Vagina (tissue), 2 donors: ENCODE results near the gene TTC7B.

ENCODE experiments used
- POLR2A ChIP-seq, 2 donors: fragments of 450-650 bp; IDR thresholded peaks; one replicate each; pipeline ENCODE4 v1.6.1; 2017; ENCODE audit warnings: antibody characterized with exemption in 2 of 2, mild to moderate bottlenecking in 2 of 2, moderate library complexity in 2 of 2
- POLR2AphosphoS5 ChIP-seq, 2 donors: sonication (generic); formaldehyde crosslinking; IDR thresholded peaks; one replicate each; pipeline ENCODE4 v1.9.0; 2017; ENCODE audit warnings: antibody characterized with exemption in 2 of 2, mild to moderate bottlenecking in 2 of 2, low read depth in 1 of 2; ENCODE audit not compliant: insufficient read depth in 1 of 2
- TF ChIP-seq, protein P1 (sequence below), 3 experiments: fragments of 450-650 bp in 2 of 3; fragments of 200-600 bp in 1 of 3; sonication (generic) in 1 of 3; IDR thresholded peaks; one replicate each; pipeline ENCODE4 v1.5.1; 2017 to 2019; ENCODE audit warnings: antibody characterized with exemption in 3 of 3, mild to moderate bottlenecking in 2 of 3, moderate library complexity in 2 of 3

DNA sequence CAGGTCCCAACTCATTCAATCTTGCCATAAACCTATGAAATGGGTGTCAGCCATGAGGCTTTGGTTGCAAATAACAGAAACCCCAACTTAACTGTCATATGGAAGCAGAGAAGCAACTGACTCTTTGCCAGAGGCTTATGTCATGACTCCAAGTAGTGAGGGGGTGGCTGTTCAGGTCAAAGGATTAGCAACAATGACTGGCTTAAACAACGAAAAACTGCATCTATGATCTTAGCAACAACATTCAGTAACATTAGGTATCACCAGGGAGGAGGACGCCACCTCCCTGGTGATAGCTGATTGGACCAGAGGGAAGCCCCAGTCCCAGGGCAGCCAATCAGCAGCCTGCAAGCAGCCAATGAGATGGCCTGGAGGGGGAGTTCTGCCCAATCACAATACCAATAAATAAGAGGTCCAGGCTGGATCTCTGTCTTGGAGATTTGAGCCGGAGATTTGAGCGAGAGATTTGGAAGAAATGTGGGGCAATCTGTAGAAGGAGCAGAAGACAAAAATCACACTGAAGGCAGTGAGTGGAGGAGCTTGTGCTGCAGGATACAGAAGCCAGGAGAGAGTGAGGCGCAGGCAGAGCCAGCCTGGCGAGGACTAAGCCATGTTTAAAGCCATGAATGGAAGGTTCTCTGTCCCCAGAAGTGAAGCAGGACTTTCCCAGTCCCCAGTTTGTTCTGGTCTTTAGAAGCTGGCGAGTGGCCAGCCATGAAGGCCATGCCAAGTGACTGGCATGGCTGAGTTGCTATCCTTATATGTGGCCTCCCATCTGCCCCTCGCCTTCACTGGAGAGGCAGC lies 326.1 kb downstream of the TTC7B start:
- TF ChIP-seq, protein P1, sequence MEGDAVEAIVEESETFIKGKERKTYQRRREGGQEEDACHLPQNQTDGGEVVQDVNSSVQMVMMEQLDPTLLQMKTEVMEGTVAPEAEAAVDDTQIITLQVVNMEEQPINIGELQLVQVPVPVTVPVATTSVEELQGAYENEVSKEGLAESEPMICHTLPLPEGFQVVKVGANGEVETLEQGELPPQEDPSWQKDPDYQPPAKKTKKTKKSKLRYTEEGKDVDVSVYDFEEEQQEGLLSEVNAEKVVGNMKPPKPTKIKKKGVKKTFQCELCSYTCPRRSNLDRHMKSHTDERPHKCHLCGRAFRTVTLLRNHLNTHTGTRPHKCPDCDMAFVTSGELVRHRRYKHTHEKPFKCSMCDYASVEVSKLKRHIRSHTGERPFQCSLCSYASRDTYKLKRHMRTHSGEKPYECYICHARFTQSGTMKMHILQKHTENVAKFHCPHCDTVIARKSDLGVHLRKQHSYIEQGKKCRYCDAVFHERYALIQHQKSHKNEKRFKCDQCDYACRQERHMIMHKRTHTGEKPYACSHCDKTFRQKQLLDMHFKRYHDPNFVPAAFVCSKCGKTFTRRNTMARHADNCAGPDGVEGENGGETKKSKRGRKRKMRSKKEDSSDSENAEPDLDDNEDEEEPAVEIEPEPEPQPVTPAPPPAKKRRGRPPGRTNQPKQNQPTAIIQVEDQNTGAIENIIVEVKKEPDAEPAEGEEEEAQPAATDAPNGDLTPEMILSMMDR (IDR thresholded peaks at IDR 0.05), result no peak
- TF ChIP-seq POLR2AphosphoS5 (IDR thresholded peaks at IDR 0.05; ENCODE audit: insufficient read depth in 1 of 2, low read depth in 1 of 2) (no peak), POLR2A (IDR thresholded peaks at IDR 0.05) (no peak)
